HEK293T (cell line): ENCODE data around the gene WNT1.

ENCODE experiments used
- CTCF ChIA-PET: fragments of 350-600 bp; formaldehyde crosslinking; extraction: SDS; loops from one replicate; lab custom pipeline; 2021; ENCODE audit warnings: antibody characterized with exemption, inconsistent platforms; lab: Yijun Ruan, JAX
- POLR2A ChIA-PET: fragments of 350-600 bp; formaldehyde crosslinking; extraction: SDS; loops from one replicate; lab custom pipeline; 2020; ENCODE audit warnings: antibody characterized with exemption, inconsistent platforms; lab: Yijun Ruan, JAX
- DNase-seq: peaks from one replicate; pipeline ENCODE4 v3.0.0; 2012; ENCODE audit warnings: mixed read lengths; ENCODE audit errors: extremely low spot score
- ARNT ChIP-seq: fragments of 450-650 bp; IDR thresholded peaks from 2 replicates; pipeline ENCODE4 v1.6.1; 2017; ENCODE audit warnings: mild to moderate bottlenecking
- BHLHE40 ChIP-seq: fragments of 450-650 bp; IDR thresholded peaks from 2 replicates; pipeline ENCODE4 v1.6.1; 2016; ENCODE audit warnings: mild to moderate bottlenecking, moderate library complexity, borderline replicate concordance
- CTBP1 ChIP-seq: fragments of 450-650 bp; IDR thresholded peaks from 2 replicates; pipeline ENCODE4 v1.6.1; 2016; ENCODE audit warnings: borderline replicate concordance
- ELF4 ChIP-seq: fragments of 450-650 bp; IDR thresholded peaks from 2 replicates; pipeline ENCODE4 v1.6.1; 2017; ENCODE audit warnings: antibody characterized with exemption
- FOXA1 ChIP-seq: fragments of 450-650 bp; IDR thresholded peaks from 2 replicates; pipeline ENCODE4 v1.6.1; 2016; ENCODE audit warnings: mild to moderate bottlenecking
- FOXK2 ChIP-seq: fragments of 450-650 bp; IDR thresholded peaks from 2 replicates; pipeline ENCODE4 v1.6.1; 2016; ENCODE audit warnings: mild to moderate bottlenecking
- FOXM1 ChIP-seq: fragments of 450-650 bp; IDR thresholded peaks from 2 replicates; pipeline ENCODE4 v1.6.1; 2017; ENCODE audit warnings: mild to moderate bottlenecking, borderline replicate concordance
- HDGF ChIP-seq: fragments of 450-650 bp; IDR thresholded peaks from 2 replicates; pipeline ENCODE4 v1.6.1; 2017; ENCODE audit warnings: antibody characterized with exemption, borderline replicate concordance
- L3MBTL2 ChIP-seq: fragments of 450-650 bp; conservative IDR thresholded peaks from 2 replicates; pipeline ENCODE4 v1.6.1; 2016; ENCODE audit warnings: mild to moderate bottlenecking
- LEF1 ChIP-seq: fragments of 450-650 bp; IDR thresholded peaks from 2 replicates; pipeline ENCODE4 v1.6.1; 2017; ENCODE audit warnings: mild to moderate bottlenecking, borderline replicate concordance
- NFRKB ChIP-seq: fragments of 450-650 bp; IDR thresholded peaks from 2 replicates; pipeline ENCODE4 v1.6.1; 2016; ENCODE audit warnings: mild to moderate bottlenecking, moderate library complexity
- PKNOX1 ChIP-seq: fragments of 450-650 bp; IDR thresholded peaks from 2 replicates; pipeline ENCODE4 v1.6.1; 2016
- SP1 ChIP-seq: fragments of 450-650 bp; IDR thresholded peaks from 2 replicates; pipeline ENCODE4 v1.6.1; 2017
- SUZ12 ChIP-seq: fragments of 450-650 bp; IDR thresholded peaks from 2 replicates; pipeline ENCODE4 v1.6.1; 2016; ENCODE audit warnings: mild to moderate bottlenecking
- TARDBP ChIP-seq: fragments of 450-650 bp; IDR thresholded peaks from 2 replicates; pipeline ENCODE4 v1.6.1; 2016
- ZNF384 ChIP-seq: fragments of 450-650 bp; IDR thresholded peaks from 2 replicates; pipeline ENCODE4 v1.6.1; 2016

The WNT1 gene

DNA sequence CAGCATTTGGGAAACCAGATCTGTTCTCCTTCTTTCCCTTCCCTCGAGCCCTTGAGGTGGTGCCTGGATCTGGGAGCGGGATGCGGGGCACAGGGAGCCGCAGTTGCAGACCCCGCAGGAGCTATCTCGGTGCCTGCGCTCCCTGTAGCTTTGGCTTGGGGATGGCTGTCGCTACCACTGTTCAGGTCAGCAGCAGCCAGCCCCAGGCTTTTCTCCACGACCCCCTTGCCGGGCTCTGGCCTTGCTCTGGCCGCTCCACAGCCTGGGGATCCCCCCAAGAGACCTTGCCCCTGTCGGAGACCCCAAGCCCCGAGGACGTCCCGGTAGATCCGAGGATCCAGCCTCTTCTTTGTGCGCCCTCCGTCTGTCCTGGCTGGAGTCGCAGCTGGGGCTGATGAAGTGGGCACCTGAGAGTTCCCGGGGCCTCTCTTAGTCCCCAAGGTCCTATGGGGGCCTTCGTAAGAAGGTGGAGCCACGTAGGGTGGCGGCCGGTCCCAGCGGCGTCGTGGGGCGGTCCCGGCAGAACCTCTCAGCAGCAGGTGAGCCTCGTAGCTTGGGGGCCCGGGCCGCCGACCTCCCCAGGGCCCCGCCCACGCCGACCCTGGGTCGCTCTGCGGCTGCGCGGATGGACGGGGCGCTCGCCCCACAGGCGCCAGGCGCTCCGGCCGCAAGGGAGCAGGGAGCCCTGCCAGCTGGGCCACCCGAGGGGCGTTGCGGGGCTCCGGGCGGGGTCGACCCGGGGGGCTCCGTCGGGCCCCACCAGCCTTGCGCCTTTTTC, 19.8 kb downstream of the WNT1 start:
- no peak for TF ChIP-seq L3MBTL2
- TF ChIP-seq CTBP1, result no peak
- no peak for TF ChIP-seq BHLHE40
- no peak for TF ChIP-seq TARDBP
- TF ChIP-seq FOXM1, result no peak
- TF ChIP-seq ELF4, result no peak
- no peak for TF ChIP-seq PKNOX1
- no peak for TF ChIP-seq NFRKB
- TF ChIP-seq FOXK2, result no peak
- POLR2A ChIA-PET, result interaction anchor here (1.1 to 2.2 kb wide), 2 partner anchors 40 to 132 kb away, joined by 3 to 5 read pairs; partner anchors contain the start of gene ARF3
- no peak for DNase-seq
- CTCF ChIA-PET, result interaction anchor here (1.3 to 4.5 kb wide), 2 partner anchors 10 to 145 kb away, joined by 3 to 26 read pairs; no protein-coding TSS in a partner anchor

DNA sequence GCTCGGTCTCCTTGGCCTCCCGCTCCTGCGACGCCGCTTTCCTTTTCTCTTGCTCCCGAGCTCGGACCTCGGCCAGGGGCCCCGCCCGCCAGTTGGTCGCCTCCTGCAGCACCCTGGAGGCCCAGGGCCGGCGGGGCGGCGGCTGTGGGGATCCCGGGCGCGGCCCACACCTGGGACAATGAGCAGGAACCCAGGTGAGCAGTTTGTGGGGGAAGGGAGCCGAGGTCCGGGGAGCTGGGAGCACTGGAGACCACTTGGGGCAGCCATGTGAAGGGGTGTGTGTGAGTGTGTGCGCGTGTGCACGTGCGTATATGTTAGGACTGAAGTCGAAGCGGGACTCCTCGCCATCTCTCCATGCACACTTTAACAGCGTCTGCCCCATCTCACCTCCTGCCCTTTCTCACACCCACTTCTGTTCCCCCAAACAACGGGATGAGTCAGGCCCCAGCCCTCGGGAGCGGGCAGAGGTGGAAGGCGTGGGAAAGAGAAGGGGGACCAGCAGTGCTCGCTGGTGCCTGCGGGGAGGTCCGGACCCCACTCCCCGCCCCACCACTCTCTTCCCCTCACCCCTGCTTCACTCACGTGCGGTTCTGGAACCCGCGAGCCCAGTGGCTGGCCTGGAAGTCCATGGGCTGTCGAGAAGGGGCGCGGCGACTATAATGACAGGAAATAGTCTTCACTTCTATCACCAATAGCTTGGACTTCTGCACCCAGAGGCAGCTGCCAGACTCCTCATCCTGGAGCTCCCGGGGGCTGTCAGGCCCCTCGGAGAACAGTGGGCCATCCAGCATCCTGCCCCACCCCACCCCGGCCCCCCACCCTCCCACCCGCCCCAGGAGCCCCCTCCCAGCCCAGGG, 20.6 kb downstream of the WNT1 start:
- no peak for TF ChIP-seq HDGF
- TF ChIP-seq FOXK2, result no peak
- TF ChIP-seq NFRKB, result no peak
- TF ChIP-seq FOXA1, result no peak
- TF ChIP-seq BHLHE40, result no peak
- TF ChIP-seq CTBP1, result no peak
- TF ChIP-seq TARDBP, result no peak
- TF ChIP-seq ARNT, result no peak
- TF ChIP-seq ZNF384, result no peak
- no peak for TF ChIP-seq SUZ12
- TF ChIP-seq ELF4, result no peak
- no peak for TF ChIP-seq SP1
- no peak for TF ChIP-seq L3MBTL2
- no peak for TF ChIP-seq FOXM1
- ChIA-PET CTCF (interaction anchor here (1.1 to 4.5 kb wide), 2 partner anchors 11 to 90 kb away, joined by 5 to 26 read pairs; no protein-coding TSS in a partner anchor), POLR2A (interaction anchor here (1.0 to 2.2 kb wide), 3 partner anchors 12 to 132 kb away, joined by 5 to 7 read pairs (median 5); no protein-coding TSS in a partner anchor)
- DNase-seq, result no peak

GRCh38 chr12:48999371-49000131, 21.4 kb downstream of the WNT1 start, which contains the start of gene DDN:
TSS of gene DDN (minus strand) at chr12:48999375. CDS start at chr12:48999287, 88 bp downstream.
- peak; percentile 55 for DNase-seq
- CTCF ChIA-PET, result interaction anchor here (1.1 to 4.5 kb wide), 2 partner anchors 12 to 89 kb away, joined by 5 to 26 read pairs; no protein-coding TSS in a partner anchor
- TF ChIP-seq HDGF, result no peak
- TF ChIP-seq ZNF384, result no peak
- TF ChIP-seq PKNOX1, result no peak
- no peak for TF ChIP-seq ARNT
- TF ChIP-seq L3MBTL2, result peak; percentile 31; the same call in 1 of the 2 replicates
- POLR2A ChIA-PET, result interaction anchor here (0.7 to 3.3 kb wide), 7 partner anchors 11 to 131 kb away, joined by 3 to 17 read pairs (median 5); partner anchors contain the start of genes ARF3, PRKAG1 and TUBA1B

- POLR2A ChIA-PET, result interaction anchor here (1.0 to 3.3 kb wide), 6 partner anchors 10 to 130 kb away, joined by 3 to 17 read pairs (median 6); partner anchors contain the start of genes ARF3, PRKAG1 and TUBA1B
Observed at GRCh38 chr12:49000346-49000745, 22.2 kb downstream of the WNT1 start.

More at GRCh38 chr12:49000346-49000745, 22.2 kb downstream of the WNT1 start:
- CTCF ChIA-PET, result interaction anchor here (4.5 kb wide), 1 partner anchor 12 kb away, joined by 26 read pairs; no protein-coding TSS in a partner anchor
- no peak for DNase-seq
- TF ChIP-seq TARDBP (no peak), ZNF384 (no peak), FOXK2 (no peak), NFRKB (no peak), BHLHE40 (no peak), HDGF (no peak), FOXM1 (no peak), ARNT (no peak), FOXA1 (no peak), SP1 (no peak), SUZ12 (no peak), LEF1 (no peak), PKNOX1 (no peak), L3MBTL2 (no peak), ELF4 (no peak), CTBP1 (no peak)
